ENCODE results near the gene PRIMA1. TPM values are rescaled to one million over a fixed set of nuclear protein-coding genes. Genes with fewer than 3 reads are reported as not detected.

The PRIMA1 gene
- total and polyA plus RNA-seq, 9 of the 15 experiments (the other 6 are each of a cell fraction or from before 2014, with no cell fraction given): not detected

GRCh38 chr14:93787465-93788292 is 606 bp downstream of the PRIMA1 start (continued):
- no peak for TF ChIP-seq MBD2 (IDR thresholded peaks at IDR 0.05; ENCODE audit: borderline replicate concordance, low read depth)
- TF ChIP-seq SRSF3 (IDR thresholded peaks at IDR 0.05; ENCODE audit: insufficient read depth, low read length): no peak
- no peak for TF ChIP-seq TAF7 (tag; IDR thresholded peaks at IDR 0.05)
- no peak for TF ChIP-seq THRA (IDR thresholded peaks at IDR 0.05)
- no peak for TF ChIP-seq ZSCAN32 (CRISPR knock-in tag; IDR thresholded peaks at IDR 0.05)
- TF ChIP-seq MBD1 (CRISPR knock-in tag; IDR thresholded peaks at IDR 0.05): no peak
- no peak for TF ChIP-seq RNF219 (CRISPR knock-in tag; IDR thresholded peaks at IDR 0.05)
- no peak for TF ChIP-seq ZBTB1 (CRISPR knock-in tag; IDR thresholded peaks at IDR 0.05; ENCODE audit: borderline replicate concordance, low read depth)
- TF ChIP-seq ZNF76 (CRISPR knock-in tag; IDR thresholded peaks at IDR 0.05; ENCODE audit: borderline replicate concordance): no peak
